Astrocyte (in vitro differentiated cells and primary cell): Measurements from ENCODE around the gene TOMM5.

ENCODE experiments used
- EZH2 ChIP-seq: IDR thresholded peaks from 2 replicates; pipeline ENCODE4 v1.6.1; 2012; ENCODE audit warnings: mild to moderate bottlenecking, low read length, inconsistent platforms; ENCODE audit not compliant: insufficient read depth
- TF ChIP-seq, protein P1 (sequence below): IDR thresholded peaks from 2 replicates; pipeline ENCODE4 v1.5.1; 2011; ENCODE audit warnings: low read depth, mild to moderate bottlenecking, inconsistent platforms, low read length, moderate library complexity; ENCODE audit not compliant: insufficient read depth

DNA sequence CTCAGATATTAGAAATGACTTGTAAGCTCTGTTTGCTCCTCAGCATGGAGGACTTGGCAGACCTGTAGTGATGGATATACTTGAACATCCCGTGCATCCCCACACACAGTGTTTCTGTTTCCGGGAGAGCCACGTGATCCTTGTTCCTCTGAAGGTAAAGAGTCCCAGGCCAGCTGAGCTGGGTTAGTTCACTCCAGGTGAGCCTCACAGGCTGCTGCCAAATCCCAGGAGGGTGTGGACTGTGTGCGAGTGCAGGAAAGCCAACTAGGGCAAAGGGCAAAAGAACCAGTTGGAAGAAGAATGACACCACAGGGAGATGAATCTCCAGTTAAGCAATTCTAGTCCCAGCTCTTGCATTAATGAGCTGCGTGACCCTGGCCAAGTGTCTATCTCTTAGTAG, 10.4 kb upstream of the TOMM5 start:
- TF ChIP-seq, protein P1, sequence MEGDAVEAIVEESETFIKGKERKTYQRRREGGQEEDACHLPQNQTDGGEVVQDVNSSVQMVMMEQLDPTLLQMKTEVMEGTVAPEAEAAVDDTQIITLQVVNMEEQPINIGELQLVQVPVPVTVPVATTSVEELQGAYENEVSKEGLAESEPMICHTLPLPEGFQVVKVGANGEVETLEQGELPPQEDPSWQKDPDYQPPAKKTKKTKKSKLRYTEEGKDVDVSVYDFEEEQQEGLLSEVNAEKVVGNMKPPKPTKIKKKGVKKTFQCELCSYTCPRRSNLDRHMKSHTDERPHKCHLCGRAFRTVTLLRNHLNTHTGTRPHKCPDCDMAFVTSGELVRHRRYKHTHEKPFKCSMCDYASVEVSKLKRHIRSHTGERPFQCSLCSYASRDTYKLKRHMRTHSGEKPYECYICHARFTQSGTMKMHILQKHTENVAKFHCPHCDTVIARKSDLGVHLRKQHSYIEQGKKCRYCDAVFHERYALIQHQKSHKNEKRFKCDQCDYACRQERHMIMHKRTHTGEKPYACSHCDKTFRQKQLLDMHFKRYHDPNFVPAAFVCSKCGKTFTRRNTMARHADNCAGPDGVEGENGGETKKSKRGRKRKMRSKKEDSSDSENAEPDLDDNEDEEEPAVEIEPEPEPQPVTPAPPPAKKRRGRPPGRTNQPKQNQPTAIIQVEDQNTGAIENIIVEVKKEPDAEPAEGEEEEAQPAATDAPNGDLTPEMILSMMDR, result no peak
- TF ChIP-seq EZH2, result no peak
